ACC112 (cell line): ENCODE results near the gene MAGI2.

Experiments
- H2AFZ ChIP-seq: fragments of 200-600 bp; sonication (generic); one replicate; pipeline ENCODE4 v1.6.0; 2017; ENCODE audit warnings: antibody characterized with exemption, low read length; ENCODE audit not compliant: unreplicated experiment
- H3K27ac ChIP-seq: fragments of 200-600 bp; sonication (generic); 2 replicates; pipeline ENCODE4 v1.5.1; 2014; ENCODE audit warnings: low read depth, mild to moderate bottlenecking, antibody characterized with exemption, low read length, moderate library complexity
- H3K27me3 ChIP-seq: fragments of 200-600 bp; sonication (generic); 2 replicates; pipeline ENCODE4 v1.6.1; 2014; ENCODE audit warnings: mild to moderate bottlenecking, antibody characterized with exemption, low read length, moderate library complexity, mixed read lengths; ENCODE audit not compliant: insufficient read depth
- H3K36me3 ChIP-seq: fragments of 200-600 bp; sonication (generic); 2 replicates; pipeline ENCODE4 v1.6.1; 2016; ENCODE audit warnings: mild to moderate bottlenecking, antibody characterized with exemption, low read length, moderate library complexity, mixed read lengths; ENCODE audit not compliant: insufficient read depth
- H3K4me1 ChIP-seq: fragments of 200-600 bp; sonication (generic); one replicate; pipeline ENCODE4 v1.6.1; 2016; ENCODE audit warnings: low read length, mixed read lengths; ENCODE audit not compliant: insufficient read depth, unreplicated experiment, control insufficient read depth
- H3K4me3 ChIP-seq: fragments of 200-600 bp; sonication (generic); 2 replicates; pipeline ENCODE4 v1.5.1; 2014; ENCODE audit warnings: mild to moderate bottlenecking, low read depth, low read length
- H3K79me2 ChIP-seq: fragments of 200-600 bp; sonication (generic); one replicate; pipeline ENCODE4 v1.6.0; 2016; ENCODE audit warnings: low read length; ENCODE audit not compliant: control insufficient read depth, unreplicated experiment, insufficient read depth

MAGI2 gene

GRCh38 chr7:79347351-79347750, 106.1 kb downstream of the MAGI2 start:
- Histone ChIP-seq H3K36me3 (no peaks in the 10 kb centered on the region), H2AFZ (no peak overlapping the region), H3K4me1 (no peaks in the 10 kb centered on the region), H3K27ac (no peak overlapping the region), H3K27me3 (no peaks in the 10 kb centered on the region), H3K79me2 (no peaks in the 10 kb centered on the region), H3K4me3 (no peak overlapping the region)

- no peaks in the 10 kb centered on the region for H3K27me3 ChIP-seq
- H3K27ac ChIP-seq, result no peak overlapping the region
- no peaks in the 10 kb centered on the region for H3K79me2 ChIP-seq
- H3K4me3 ChIP-seq, result no peak overlapping the region
- H3K4me1 ChIP-seq, result no peaks in the 10 kb centered on the region
- no peaks in the 10 kb centered on the region for H3K36me3 ChIP-seq
- H2AFZ ChIP-seq, result no peak overlapping the region
These were observed 111.6 kb downstream of the MAGI2 start for GRCh38 chr7:79341902-79342301.

GRCh38 chr7:79340212-79340611, 113.3 kb downstream of the MAGI2 start:
- no peak overlapping the region for H2AFZ ChIP-seq
- H3K4me3 ChIP-seq, result no peak overlapping the region
- no peaks in the 10 kb centered on the region for H3K27me3 ChIP-seq
- H3K27ac ChIP-seq, result no peak overlapping the region
- H3K4me1 ChIP-seq, result no peaks in the 10 kb centered on the region
- no peaks in the 10 kb centered on the region for H3K79me2 ChIP-seq
- no peaks in the 10 kb centered on the region for H3K36me3 ChIP-seq

- Histone ChIP-seq H3K4me3 (no peak overlapping the region), H3K27me3 (no peaks in the 10 kb centered on the region)
These were observed 114.1 kb downstream of the MAGI2 start for GRCh38 chr7:79339208-79339925.

GRCh38 chr7:79337717-79338116, 115.8 kb downstream of the MAGI2 start:
- no peaks in the 10 kb centered on the region for H3K27me3 ChIP-seq
- no peak overlapping the region for H2AFZ ChIP-seq
- H3K36me3 ChIP-seq, result no peaks in the 10 kb centered on the region
- H3K79me2 ChIP-seq, result no peaks in the 10 kb centered on the region
- no peaks in the 10 kb centered on the region for H3K4me1 ChIP-seq
- H3K4me3 ChIP-seq, result no peak overlapping the region
- no peak overlapping the region for H3K27ac ChIP-seq

More at GRCh38 chr7:79339208-79339925, 114.1 kb downstream of the MAGI2 start:
- Histone ChIP-seq H3K79me2 (no peaks in the 10 kb centered on the region), H3K27ac (no peak overlapping the region), H3K4me1 (no peaks in the 10 kb centered on the region), H2AFZ (no peak overlapping the region), H3K36me3 (no peaks in the 10 kb centered on the region)

- Histone ChIP-seq H3K27me3 (no peaks in the 10 kb centered on the region), H3K79me2 (no peaks in the 10 kb centered on the region), H3K4me3 (no peak overlapping the region), H3K36me3 (no peaks in the 10 kb centered on the region), H2AFZ (no peak overlapping the region), H3K4me1 (peaks cover 5% of the 10 kb centered on the region), H3K27ac (no peak overlapping the region)
These were observed 118.6 kb downstream of the MAGI2 start for GRCh38 chr7:79334841-79335240.

- Histone ChIP-seq H3K4me1 (peaks cover 5% of the 10 kb centered on the region), H3K4me3 (no peak overlapping the region), H3K36me3 (no peaks in the 10 kb centered on the region), H3K27me3 (no peaks in the 10 kb centered on the region), H3K79me2 (no peaks in the 10 kb centered on the region), H2AFZ (no peak overlapping the region), H3K27ac (no peak overlapping the region)
These were observed 119.1 kb downstream of the MAGI2 start for GRCh38 chr7:79334334-79334733.

GRCh38 chr7:79332091-79332490, 121.4 kb downstream of the MAGI2 start:
- no peaks in the 10 kb centered on the region for H3K27me3 ChIP-seq
- no peaks in the 10 kb centered on the region for H3K79me2 ChIP-seq
- no peak overlapping the region for H3K4me3 ChIP-seq
- H3K36me3 ChIP-seq, result no peaks in the 10 kb centered on the region
- no peak overlapping the region for H2AFZ ChIP-seq
- peaks cover 5% of the 10 kb centered on the region for H3K4me1 ChIP-seq
- no peak overlapping the region for H3K27ac ChIP-seq

- no peak overlapping the region for H2AFZ ChIP-seq
- H3K79me2 ChIP-seq, result no peaks in the 10 kb centered on the region
- H3K4me3 ChIP-seq, result no peak overlapping the region
- H3K36me3 ChIP-seq, result no peaks in the 10 kb centered on the region
- H3K27ac ChIP-seq, result no peak overlapping the region
- H3K4me1 ChIP-seq, result peaks cover 5% of the 10 kb centered on the region
- H3K27me3 ChIP-seq, result no peaks in the 10 kb centered on the region
These were observed 124.0 kb downstream of the MAGI2 start for GRCh38 chr7:79329464-79329863.

GRCh38 chr7:79320741-79321473, 132.6 kb downstream of the MAGI2 start:
- H3K4me1 ChIP-seq, result peaks cover 10% of the 10 kb centered on the region
- H3K36me3 ChIP-seq, result no peaks in the 10 kb centered on the region
- H3K27me3 ChIP-seq, result no peaks in the 10 kb centered on the region
- no peak overlapping the region for H3K27ac ChIP-seq
- no peaks in the 10 kb centered on the region for H3K79me2 ChIP-seq
- no peak overlapping the region for H3K4me3 ChIP-seq
- H2AFZ ChIP-seq, result no peak overlapping the region

GRCh38 chr7:79319369-79319768, 134.1 kb downstream of the MAGI2 start:
- H3K36me3 ChIP-seq, result no peaks in the 10 kb centered on the region
- H3K4me1 ChIP-seq, result peaks cover 10% of the 10 kb centered on the region
- H3K27ac ChIP-seq, result no peak overlapping the region
- H3K79me2 ChIP-seq, result no peaks in the 10 kb centered on the region
- H3K4me3 ChIP-seq, result no peak overlapping the region
- H2AFZ ChIP-seq, result no peak overlapping the region
- H3K27me3 ChIP-seq, result no peaks in the 10 kb centered on the region
